ENCODE data around the gene VCL.
"Not testable (repeated sequence)": the region's sequence is repeated elsewhere in the genome, so short reads cannot be mapped to it uniquely, and the experiment has no call there.

The VCL gene

GRCh38 chr10:74058658-74059057, 60.7 kb downstream of the VCL start:
- no peaks in the 10 kb centered on the region for H4K20me1 ChIP-seq (ENCODE audit: low read depth, low read length)
- H3K9ac ChIP-seq (ENCODE audit: low read length): no peak overlapping the region
- H3K4me2 ChIP-seq (ENCODE audit: low read depth, low read length, poor library complexity, severe bottlenecking): no peak overlapping the region
- no peaks in the 10 kb centered on the region for H3F3A ChIP-seq (ENCODE audit: insufficient read depth)
- H3K36me3 ChIP-seq (ENCODE audit: low read length): no peaks in the 10 kb centered on the region
- no peak overlapping the region for H2AFZ ChIP-seq (ENCODE audit: low read depth, low read length, severe bottlenecking)
- H3K79me2 ChIP-seq (ENCODE audit: insufficient read depth, low read length): peaks cover 16% of the 10 kb centered on the region; the same call in 1 of the 2 replicates
- H3K4me3 ChIP-seq (ENCODE audit: insufficient read depth, low read length, poor library complexity, severe bottlenecking): no peak overlapping the region
- no peak overlapping the region for H3K27ac ChIP-seq (ENCODE audit: low read depth, low read length)
- H3K9me2 ChIP-seq (replicated peaks; ENCODE audit: insufficient read depth, low read length): no peaks in the 10 kb centered on the region
- H3K27me3 ChIP-seq (ENCODE audit: low read length): no peaks in the 10 kb centered on the region
- TF ChIP-seq EZH2phosphoT487 (conservative IDR thresholded peaks at IDR 0.05; ENCODE audit: low read length): no peak
- TF ChIP-seq, protein P1, sequence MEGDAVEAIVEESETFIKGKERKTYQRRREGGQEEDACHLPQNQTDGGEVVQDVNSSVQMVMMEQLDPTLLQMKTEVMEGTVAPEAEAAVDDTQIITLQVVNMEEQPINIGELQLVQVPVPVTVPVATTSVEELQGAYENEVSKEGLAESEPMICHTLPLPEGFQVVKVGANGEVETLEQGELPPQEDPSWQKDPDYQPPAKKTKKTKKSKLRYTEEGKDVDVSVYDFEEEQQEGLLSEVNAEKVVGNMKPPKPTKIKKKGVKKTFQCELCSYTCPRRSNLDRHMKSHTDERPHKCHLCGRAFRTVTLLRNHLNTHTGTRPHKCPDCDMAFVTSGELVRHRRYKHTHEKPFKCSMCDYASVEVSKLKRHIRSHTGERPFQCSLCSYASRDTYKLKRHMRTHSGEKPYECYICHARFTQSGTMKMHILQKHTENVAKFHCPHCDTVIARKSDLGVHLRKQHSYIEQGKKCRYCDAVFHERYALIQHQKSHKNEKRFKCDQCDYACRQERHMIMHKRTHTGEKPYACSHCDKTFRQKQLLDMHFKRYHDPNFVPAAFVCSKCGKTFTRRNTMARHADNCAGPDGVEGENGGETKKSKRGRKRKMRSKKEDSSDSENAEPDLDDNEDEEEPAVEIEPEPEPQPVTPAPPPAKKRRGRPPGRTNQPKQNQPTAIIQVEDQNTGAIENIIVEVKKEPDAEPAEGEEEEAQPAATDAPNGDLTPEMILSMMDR (IDR thresholded peaks at IDR 0.05; ENCODE audit: insufficient read depth, low read length, poor library complexity, severe bottlenecking): no peak
- no peaks in the 10 kb centered on the region for H3K9me3 ChIP-seq (ENCODE audit: insufficient read depth, low read length)

- H2AFZ ChIP-seq (ENCODE audit: low read depth, low read length, severe bottlenecking): no peak overlapping the region
- no peaks in the 10 kb centered on the region for H3K9me2 ChIP-seq (replicated peaks; ENCODE audit: insufficient read depth, low read length)
- H3K36me3 ChIP-seq (ENCODE audit: low read length): no peaks in the 10 kb centered on the region
- no peak overlapping the region for H3K4me2 ChIP-seq (ENCODE audit: low read depth, low read length, poor library complexity, severe bottlenecking)
- TF ChIP-seq, protein P1 (IDR thresholded peaks at IDR 0.05; ENCODE audit: insufficient read depth, low read length, poor library complexity, severe bottlenecking): no peak
- no peak for TF ChIP-seq EZH2phosphoT487 (conservative IDR thresholded peaks at IDR 0.05; ENCODE audit: low read length)
- H3K4me3 ChIP-seq (ENCODE audit: insufficient read depth, low read length, poor library complexity, severe bottlenecking): no peak overlapping the region
- no peaks in the 10 kb centered on the region for H3K27me3 ChIP-seq (ENCODE audit: low read length)
- no peaks in the 10 kb centered on the region for H4K20me1 ChIP-seq (ENCODE audit: low read depth, low read length)
- H3K9ac ChIP-seq (ENCODE audit: low read length): no peak overlapping the region
- H3K79me2 ChIP-seq (ENCODE audit: insufficient read depth, low read length): peaks cover 6% of the 10 kb centered on the region; the same call in 1 of the 2 replicates
- no peak overlapping the region for H3K27ac ChIP-seq (ENCODE audit: low read depth, low read length)
- H3K9me3 ChIP-seq (ENCODE audit: insufficient read depth, low read length): no peaks in the 10 kb centered on the region
- H3F3A ChIP-seq (ENCODE audit: insufficient read depth): no peaks in the 10 kb centered on the region
Measured at GRCh38 chr10:74061104-74061503, 63.2 kb downstream of the VCL start.

DNA sequence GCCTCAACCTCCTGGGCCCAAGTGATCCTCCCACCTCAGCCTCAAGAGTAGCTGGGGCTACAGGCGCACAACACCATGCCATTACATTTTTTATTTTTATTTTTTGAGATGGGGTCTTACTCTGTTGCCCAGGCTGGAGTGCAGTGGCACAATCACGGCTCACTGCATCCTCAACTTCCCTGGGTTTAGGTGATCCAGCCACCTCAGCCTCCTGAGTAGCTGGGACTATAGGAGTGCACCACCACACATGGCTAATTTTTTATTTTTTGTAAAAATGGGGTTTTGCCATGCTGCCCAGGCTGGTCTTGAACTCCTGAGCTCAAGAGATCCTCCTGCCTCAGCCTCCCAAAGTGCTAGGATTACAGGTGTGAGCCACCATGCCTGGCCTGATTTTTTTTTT, 64.1 kb downstream of the VCL start:
- not testable (repeated sequence) for H2AFZ ChIP-seq (ENCODE audit: low read depth, low read length, severe bottlenecking); H3K9ac ChIP-seq (ENCODE audit: low read length); H3K79me2 ChIP-seq (ENCODE audit: insufficient read depth, low read length); H3K27me3 ChIP-seq (ENCODE audit: low read length); H3K36me3 ChIP-seq (ENCODE audit: low read length); H4K20me1 ChIP-seq (ENCODE audit: low read depth, low read length); H3K4me3 ChIP-seq (ENCODE audit: insufficient read depth, low read length, poor library complexity, severe bottlenecking); H3K9me2 ChIP-seq (replicated peaks; ENCODE audit: insufficient read depth, low read length); H3K27ac ChIP-seq (ENCODE audit: low read depth, low read length); H3F3A ChIP-seq (ENCODE audit: insufficient read depth); H3K4me2 ChIP-seq (ENCODE audit: low read depth, low read length, poor library complexity, severe bottlenecking); H3K9me3 ChIP-seq (ENCODE audit: insufficient read depth, low read length)

- Histone ChIP-seq H2AFZ (ENCODE audit: low read depth, low read length, severe bottlenecking) (no peak overlapping the region), H3K27me3 (ENCODE audit: low read length) (no peaks in the 10 kb centered on the region), H3K79me2 (ENCODE audit: insufficient read depth, low read length) (peaks cover 3% of the 10 kb centered on the region; the same call in 1 of the 2 replicates), H3K9me3 (ENCODE audit: insufficient read depth, low read length) (no peaks in the 10 kb centered on the region), H3K9ac (ENCODE audit: low read length) (no peak overlapping the region), H3K36me3 (ENCODE audit: low read length) (no peaks in the 10 kb centered on the region), H3F3A (ENCODE audit: insufficient read depth) (no peaks in the 10 kb centered on the region), H4K20me1 (ENCODE audit: low read depth, low read length) (no peaks in the 10 kb centered on the region), H3K9me2 (replicated peaks; ENCODE audit: insufficient read depth, low read length) (no peaks in the 10 kb centered on the region), H3K4me3 (ENCODE audit: insufficient read depth, low read length, poor library complexity, severe bottlenecking) (no peak overlapping the region), H3K4me2 (ENCODE audit: low read depth, low read length, poor library complexity, severe bottlenecking) (no peak overlapping the region), H3K27ac (ENCODE audit: low read depth, low read length) (no peak overlapping the region)
- TF ChIP-seq EZH2phosphoT487 (conservative IDR thresholded peaks at IDR 0.05; ENCODE audit: low read length): no peak
- TF ChIP-seq, protein P1 (IDR thresholded peaks at IDR 0.05; ENCODE audit: insufficient read depth, low read length, poor library complexity, severe bottlenecking): no peak
Measured at GRCh38 chr10:74063256-74063655, 65.3 kb downstream of the VCL start.
